SU-DHL-6 (cell line): ENCODE data around the gene OR10A6.

ENCODE experiments used
- H2AFZ ChIP-seq: fragments of 200-600 bp; sonication (generic); 2 replicates; pipeline ENCODE4 v1.6.1; 2014; ENCODE audit warnings: low read depth, mild to moderate bottlenecking, moderate library complexity, mixed read lengths, antibody characterized with exemption, low read length; ENCODE audit not compliant: severe bottlenecking
- H3F3A ChIP-seq: fragments of 200-600 bp; shearing (Covaris generic); 2 replicates; pipeline ENCODE4 v1.6.0; 2016; ENCODE audit warnings: antibody characterized with exemption, mild to moderate bottlenecking; ENCODE audit not compliant: insufficient read depth
- H3K27ac ChIP-seq: fragments of 200-600 bp; sonication (generic); 2 replicates; pipeline ENCODE4 v1.5.1; 2016; ENCODE audit warnings: low read depth, mild to moderate bottlenecking, low read length, moderate library complexity, mixed read lengths
- H3K27me3 ChIP-seq: fragments of 200-600 bp; sonication (generic), shearing (Covaris generic); 2 replicates; pipeline ENCODE4 v1.6.0; 2014; ENCODE audit warnings: mild to moderate bottlenecking, low read length
- H3K36me3 ChIP-seq: fragments of 200-600 bp; sonication (generic); 2 replicates; pipeline ENCODE4 v1.6.1; 2014; ENCODE audit warnings: mild to moderate bottlenecking, low read length, mixed read lengths
- H3K4me2 ChIP-seq: fragments of 300-600, 200-600 bp; shearing (Covaris generic), sonication (generic); 2 replicates; pipeline ENCODE4 v1.6.0; 2014; ENCODE audit warnings: low read length, low read depth, mild to moderate bottlenecking; ENCODE audit not compliant: poor library complexity, severe bottlenecking
- H3K4me3 ChIP-seq: fragments of 200-600 bp; sonication (generic); 2 replicates; pipeline ENCODE4 v1.5.1; 2014; ENCODE audit warnings: antibody characterized with exemption, low read length, mild to moderate bottlenecking, mixed read lengths; ENCODE audit not compliant: insufficient read depth, poor library complexity, severe bottlenecking
- H3K79me2 ChIP-seq: fragments of 200-600 bp; sonication (generic); 2 replicates; pipeline ENCODE4 v1.6.1; 2014; ENCODE audit warnings: mild to moderate bottlenecking, low read length, moderate library complexity; ENCODE audit not compliant: insufficient read depth
- H3K9ac ChIP-seq: fragments of 200-600 bp; sonication (generic); 2 replicates; pipeline ENCODE4 v1.7.0; 2014; ENCODE audit warnings: mild to moderate bottlenecking, low read length
- H3K9me2 ChIP-seq: fragments of 200-600 bp; sonication (generic); replicated peaks from 2 replicates; pipeline ENCODE4 v1.6.1; 2014; ENCODE audit warnings: low read length; ENCODE audit not compliant: insufficient read depth
- H3K9me3 ChIP-seq: fragments of 200-600 bp; sonication (generic); 2 replicates; pipeline ENCODE4 v1.6.1; 2014; ENCODE audit warnings: low read length, mixed read lengths; ENCODE audit not compliant: insufficient read depth
- H4K20me1 ChIP-seq: fragments of 200-600 bp; sonication (generic); 2 replicates; pipeline ENCODE4 v1.6.1; 2014; ENCODE audit warnings: low read depth, mild to moderate bottlenecking, antibody characterized with exemption, low read length, moderate library complexity, mixed read lengths
- CTCF ChIP-seq: fragments of 200-600 bp; sonication (generic); IDR thresholded peaks from one replicate; pipeline ENCODE4 v1.5.1; 2017; ENCODE audit warnings: antibody characterized with exemption, mild to moderate bottlenecking, low read length, moderate library complexity; ENCODE audit not compliant: insufficient read depth, poor library complexity, severe bottlenecking
- EZH2phosphoT487 ChIP-seq: fragments of 200-600 bp; sonication (generic), shearing (Covaris generic); conservative IDR thresholded peaks from 2 replicates; pipeline ENCODE4 v1.6.1; 2018; ENCODE audit warnings: mild to moderate bottlenecking, antibody characterized with exemption, low read length, moderate library complexity, mixed read lengths

The OR10A6 gene

DNA sequence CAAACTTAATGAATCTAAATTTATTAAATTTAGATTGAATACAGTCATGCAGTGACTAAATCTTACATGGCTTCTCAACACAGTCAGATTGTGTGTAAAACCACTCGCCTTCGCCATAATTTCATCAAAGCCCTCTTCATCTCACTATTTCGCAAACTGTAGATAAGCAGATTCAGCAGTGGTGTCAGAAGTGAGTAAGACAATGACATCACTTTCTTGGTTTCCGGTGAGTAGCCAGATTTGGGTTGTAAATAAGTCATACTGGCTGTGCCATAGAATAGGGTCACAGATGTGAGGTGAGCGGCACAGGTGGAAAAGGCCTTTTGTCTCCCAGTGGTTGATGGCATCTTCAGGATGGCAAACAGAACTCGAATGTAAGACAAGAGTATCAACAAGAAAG is 3.4 kb downstream of the OR10A6 start:
- Histone ChIP-seq H2AFZ (no peak overlapping the region), H3K27ac (no peak overlapping the region), H3K27me3 (0 out of 2 replicates have a peak, but pooled peaks cover 3% of the 10 kb centered on the region), H3K9me2 (no peaks in the 10 kb centered on the region), H3K9ac (no peak overlapping the region), H3K4me3 (no peak overlapping the region), H3K9me3 (0 out of 2 replicates have a peak, but pooled peaks cover 4% of the 10 kb centered on the region), H3F3A (no peaks in the 10 kb centered on the region), H3K79me2 (no peaks in the 10 kb centered on the region), H3K36me3 (no peaks in the 10 kb centered on the region), H3K4me2 (no peak overlapping the region), H4K20me1 (no peaks in the 10 kb centered on the region)
- TF ChIP-seq EZH2phosphoT487 (no peak), CTCF (no peak)

- H3K4me3 ChIP-seq = no peak overlapping the region
- 0 out of 2 replicates have a peak, but pooled peaks cover 4% of the 10 kb centered on the region for H3K9me3 ChIP-seq
- H3K27ac ChIP-seq = no peak overlapping the region
- no peak overlapping the region for H2AFZ ChIP-seq
- 0 out of 2 replicates have a peak, but pooled peaks cover 3% of the 10 kb centered on the region for H3K27me3 ChIP-seq
- H4K20me1 ChIP-seq = no peaks in the 10 kb centered on the region
- no peaks in the 10 kb centered on the region for H3F3A ChIP-seq
- no peak overlapping the region for H3K9ac ChIP-seq
- TF ChIP-seq CTCF (no peak), EZH2phosphoT487 (no peak)
- no peak overlapping the region for H3K4me2 ChIP-seq
- H3K36me3 ChIP-seq = no peaks in the 10 kb centered on the region
- no peaks in the 10 kb centered on the region for H3K9me2 ChIP-seq
- no peaks in the 10 kb centered on the region for H3K79me2 ChIP-seq
Observed at GRCh38 chr11:7924536-7924935, 6.5 kb downstream of the OR10A6 start.

DNA sequence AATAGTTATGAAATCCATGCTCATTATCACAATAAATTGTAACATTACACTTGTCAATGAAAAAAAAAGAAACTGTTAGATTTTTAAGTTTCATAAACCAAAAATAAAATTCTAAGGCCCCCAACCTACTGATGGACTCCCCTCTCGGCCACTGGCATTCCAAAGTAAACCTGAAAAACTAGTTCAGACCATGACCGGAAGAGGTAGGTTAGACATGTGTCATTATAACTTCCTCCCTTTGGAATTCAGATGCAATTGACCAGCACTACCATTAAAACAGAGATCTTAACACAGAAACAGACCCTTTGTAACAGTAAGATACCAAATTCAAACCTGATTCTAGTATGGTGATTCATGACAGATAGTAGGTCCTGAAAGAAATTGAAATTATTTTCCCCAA is 12.9 kb downstream of the OR10A6 start:
- no peaks in the 10 kb centered on the region for H3K9me2 ChIP-seq
- no peaks in the 10 kb centered on the region for H3K79me2 ChIP-seq
- H4K20me1 ChIP-seq = no peaks in the 10 kb centered on the region
- no peak overlapping the region for H3K27ac ChIP-seq
- TF ChIP-seq EZH2phosphoT487 = no peak
- no peak for TF ChIP-seq CTCF
- no peak overlapping the region for H3K9ac ChIP-seq
- no peaks in the 10 kb centered on the region for H3F3A ChIP-seq
- no peaks in the 10 kb centered on the region for H3K36me3 ChIP-seq
- H2AFZ ChIP-seq = no peak overlapping the region
- H3K9me3 ChIP-seq = no peaks in the 10 kb centered on the region
- H3K27me3 ChIP-seq = no peaks in the 10 kb centered on the region
- no peak overlapping the region for H3K4me3 ChIP-seq
- H3K4me2 ChIP-seq = no peak overlapping the region

DNA sequence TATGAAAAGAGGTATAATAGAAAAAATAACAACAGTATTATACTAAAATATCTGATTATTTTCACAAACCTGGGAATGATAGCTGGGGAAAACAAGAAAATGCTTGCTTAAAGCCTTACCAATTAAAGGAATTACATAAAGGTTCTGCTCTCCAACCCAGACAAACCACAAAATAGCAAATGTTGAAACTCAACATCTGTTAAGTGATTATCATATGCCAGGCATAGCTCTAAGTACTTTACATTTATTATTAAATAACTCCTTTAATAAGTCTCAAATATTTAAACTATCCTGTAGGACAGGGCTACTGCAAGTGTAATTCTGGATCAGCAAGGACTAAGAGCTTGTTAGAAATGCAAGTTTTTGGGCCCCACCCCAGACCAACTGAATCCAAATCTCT is 20.1 kb downstream of the OR10A6 start:
- no peak overlapping the region for H3K27ac ChIP-seq

More for the DNA sequence above, 20.1 kb downstream of the OR10A6 start:
- Histone ChIP-seq H3K4me2 (no peak overlapping the region), H3K27me3 (no peaks in the 10 kb centered on the region), H3K79me2 (no peaks in the 10 kb centered on the region), H3K9ac (no peak overlapping the region), H3K4me3 (no peak overlapping the region), H3K9me3 (no peaks in the 10 kb centered on the region), H2AFZ (no peak overlapping the region), H3K9me2 (no peaks in the 10 kb centered on the region), H3K36me3 (no peaks in the 10 kb centered on the region), H4K20me1 (no peaks in the 10 kb centered on the region), H3F3A (no peaks in the 10 kb centered on the region)
- TF ChIP-seq CTCF (no peak), EZH2phosphoT487 (no peak)
